Upper lobe of left lung (tissue), 4 donors: ENCODE results near the gene PLS1.

Source experiments
- CTCF ChIP-seq, 6 experiments: fragments of 450-650 bp in 4 of 6; fragments of 200-600 bp in 2 of 6; sonication (generic) in 2 of 6; IDR thresholded peaks; one replicate each; pipeline ENCODE4 v1.5.1; 2016 to 2019; ENCODE audit warnings: antibody characterized with exemption in 6 of 6
- EP300 ChIP-seq, 4 donors: sonication (generic); formaldehyde crosslinking; IDR thresholded peaks; one replicate each; pipeline ENCODE4 v1.5.1; 2017; ENCODE audit warnings: antibody characterized with exemption in 4 of 4, control low read depth in 2 of 4
- POLR2A ChIP-seq, 4 donors: fragments of 450-650 bp; IDR thresholded peaks; one replicate each; pipeline ENCODE4 v1.5.1; 2016 to 2017; ENCODE audit warnings: antibody characterized with exemption in 4 of 4, mild to moderate bottlenecking in 2 of 4
- POLR2AphosphoS5 ChIP-seq, 2 donors: sonication (generic); formaldehyde crosslinking; IDR thresholded peaks; one replicate each; pipeline ENCODE4 v1.5.1; 2017; ENCODE audit warnings: antibody characterized with exemption in 2 of 2

- TF ChIP-seq CTCF (IDR thresholded peaks at IDR 0.05) (no peak), POLR2A (IDR thresholded peaks at IDR 0.05) (no peak), EP300 (IDR thresholded peaks at IDR 0.05) (no peak), POLR2AphosphoS5 (IDR thresholded peaks at IDR 0.05) (no peak)
Observed at GRCh38 chr3:142625153-142625440, 28.9 kb downstream of the PLS1 start.
